HepG2 (cell line): ENCODE data around the gene KCNAB3. TPM values are rescaled to one million over a fixed set of nuclear protein-coding genes. Genes with fewer than 3 reads are reported as not detected.

ENCODE experiments used
- ATAC-seq: fragments of 200-7000 bp; cut with Tn5 transposase; 3 replicates; pipeline ENCODE4 v1.9.1; 2020; ENCODE audit warnings: mild to moderate bottlenecking, moderate library complexity
- BruUV-seq: library from RNA; stranded (reverse); fragments of 400-500 nt; replicated peaks from 2 replicates; lab custom pipeline; 2021; lab: Mats Ljungman, UMichigan
- CTCF ChIA-PET: fragments of 300-600 bp; formaldehyde crosslinking; extraction: SDS; loops from one replicate; lab custom pipeline; 2021; ENCODE audit warnings: low total read pairs, inconsistent platforms, low intra/inter-chr PET ratio; lab: Yijun Ruan, JAX
- POLR2A ChIA-PET: fragments of 350-600 bp; sonication (Branson Sonifier 250); formaldehyde crosslinking; loops from one replicate; lab custom pipeline; 2020; ENCODE audit warnings: antibody characterized with exemption, inconsistent platforms; lab: Yijun Ruan, JAX
- DNase-seq: peaks from one replicate; pipeline ENCODE4 v3.0.0-alpha.2; 2015; ENCODE audit warnings: low spot score
- FAIRE-seq: peaks from 3 replicates; lab custom pipeline; 2011; peaks lifted over from hg19 to GRCh38; lab: Jason Lieb, UNC
- H2AFZ ChIP-seq: one replicate; pipeline ENCODE4 v1.6.1; 2011; ENCODE audit warnings: low read length, inconsistent platforms
- H3K27ac ChIP-seq: fragments of 300-600 bp; 3 replicates; pipeline ENCODE4 v1.8.0; 2011; ENCODE audit warnings: mixed run types, mild to moderate bottlenecking, mixed read lengths, low read length, inconsistent platforms; ENCODE audit not compliant: insufficient read depth; ENCODE audit errors: extremely low read length
- H3K27me3 ChIP-seq, 2 experiments: fragments of 200-600 bp in 1 of 2; 2 replicates in 1 of 2; 3 replicates in 1 of 2; pipeline versions ENCODE4 v1.6.0 to v1.8.0; 2011; ENCODE audit warnings: low read length in 2 of 2, mild to moderate bottlenecking in 2 of 2, moderate library complexity in 2 of 2, inconsistent platforms in 1 of 2; ENCODE audit not compliant: insufficient read depth in 2 of 2, control insufficient read depth in 1 of 2
- H3K36me3 ChIP-seq, 2 experiments: fragments of 200-600 bp in 1 of 2; replicated peaks in 1 of 2; 2 replicates in 1 of 2; 3 replicates in 1 of 2; pipeline versions ENCODE4 v1.5.1 to v1.8.0; 2011; ENCODE audit warnings: low read length in 2 of 2, inconsistent platforms in 1 of 2; ENCODE audit not compliant: insufficient read depth in 2 of 2, control insufficient read depth in 1 of 2
- H3K4me1 ChIP-seq: 2 replicates; pipeline ENCODE4 v1.5.1; 2012; ENCODE audit warnings: low read length, inconsistent platforms; ENCODE audit not compliant: insufficient read depth
- H3K4me2 ChIP-seq: 2 replicates; pipeline ENCODE4 v1.6.0; 2011; ENCODE audit warnings: low read depth, low read length, inconsistent platforms
- H3K4me3 ChIP-seq, 3 experiments: fragments of 200-600 bp in 1 of 3; sonication (generic), shearing (Covaris generic) in 1 of 3; replicated peaks in 1 of 3; 2 replicates each; pipeline ENCODE4 v1.5.1; 2011 to 2016; ENCODE audit warnings: low read length in 3 of 3, inconsistent platforms in 2 of 3, low read depth in 2 of 3, mild to moderate bottlenecking in 2 of 3, control low read depth in 1 of 3, mixed read lengths in 1 of 3; ENCODE audit not compliant: insufficient read depth in 1 of 3
- H3K79me2 ChIP-seq: one replicate; pipeline ENCODE4 v1.6.1; 2011; ENCODE audit warnings: low read length, inconsistent platforms; ENCODE audit not compliant: insufficient read depth
- H3K9ac ChIP-seq: 2 replicates; pipeline ENCODE4 v1.6.0; 2011; ENCODE audit warnings: mild to moderate bottlenecking, low read depth, low read length, inconsistent platforms; ENCODE audit not compliant: insufficient read depth
- H3K9me3 ChIP-seq: 2 replicates; pipeline ENCODE4 v1.5.1; 2012; ENCODE audit warnings: mild to moderate bottlenecking, low read length
- H4K20me1 ChIP-seq: 2 replicates; pipeline ENCODE4 v1.6.0; 2011; ENCODE audit warnings: inconsistent platforms, mild to moderate bottlenecking, low read length, moderate library complexity; ENCODE audit not compliant: insufficient read depth
- CEBPG ChIP-seq: IDR thresholded peaks from 2 replicates; pipeline ENCODE4 v1.6.1; 2016
- CHD4 ChIP-seq: fragments of 200-600 bp; sonication (generic); IDR thresholded peaks from 2 replicates; pipeline ENCODE4 v1.7.0; 2017; ENCODE audit warnings: mild to moderate bottlenecking, low read length, borderline replicate concordance
- HNRNPK ChIP-seq: fragments of 200-400 bp; formaldehyde crosslinking; IDR thresholded peaks from 2 replicates; pipeline ENCODE4 v1.6.1; 2018; ENCODE audit warnings: low read length, low read depth, moderate library complexity, mild to moderate bottlenecking; ENCODE audit not compliant: poor library complexity, severe bottlenecking
- HOXD1 ChIP-seq: sonication (generic); formaldehyde crosslinking; IDR thresholded peaks from 2 replicates; pipeline ENCODE4 v1.5.0; 2020; ENCODE audit warnings: missing genetic modification reagents
- NFIC ChIP-seq: IDR thresholded peaks from 2 replicates; pipeline ENCODE4 v1.6.1; 2012; ENCODE audit warnings: mild to moderate bottlenecking, low read length, inconsistent platforms
- PTBP1 ChIP-seq: fragments of 200-400 bp; formaldehyde crosslinking; IDR thresholded peaks from 2 replicates; pipeline ENCODE4 v1.6.1; 2018; ENCODE audit warnings: low read length, low read depth; ENCODE audit not compliant: poor library complexity, severe bottlenecking
- SMAD3 ChIP-seq: sonication (generic); formaldehyde crosslinking; IDR thresholded peaks from 2 replicates; pipeline ENCODE4 v1.4.0; 2020; ENCODE audit warnings: missing genetic modification reagents
- SP1 ChIP-seq, 2 experiments: fragments of 450-650 bp in 1 of 2; sonication (generic) in 1 of 2; formaldehyde crosslinking in 1 of 2; IDR thresholded peaks; 2 replicates each; pipeline versions ENCODE4 v1.4.0 to v1.6.1; 2016 to 2020; ENCODE audit warnings: missing genetic modification reagents in 1 of 2
- STAT5B ChIP-seq: sonication (generic); formaldehyde crosslinking; IDR thresholded peaks from 2 replicates; pipeline ENCODE4 v1.4.0; 2020; ENCODE audit warnings: missing genetic modification reagents
- ZNF180 ChIP-seq: sonication (generic); formaldehyde crosslinking; IDR thresholded peaks from 2 replicates; pipeline ENCODE4 v1.4.0; 2020; ENCODE audit warnings: low read depth, missing genetic modification reagents, borderline replicate concordance
- ZNF430 ChIP-seq: sonication (generic); formaldehyde crosslinking; IDR thresholded peaks from 2 replicates; pipeline ENCODE4 v1.9.0; 2021; ENCODE audit warnings: mild to moderate bottlenecking, missing genetic modification reagents
- ZNF782 ChIP-seq: sonication (generic); formaldehyde crosslinking; IDR thresholded peaks from 2 replicates; pipeline ENCODE4 v1.4.0; 2020; ENCODE audit warnings: missing genetic modification reagents, mild to moderate bottlenecking, borderline replicate concordance
- WGBS: methylation state at CpG from one replicate; pipeline ENCODE4 v1.1.6; 2017; ENCODE audit warnings: low lambda C conversion rate; 5-methylcytosine and 5-hydroxymethylcytosine counted together
- in situ Hi-C: cut with HindIII; loops from 2 replicates; pipeline ENCODE4 v1.10.0; 2017; ENCODE audit warnings: low pct_unique_long_range_greater_than_20kb; ENCODE audit not compliant: extremely low pct_ligation_motif_present
- intact Hi-C: fragments of 100-400 bp; cut with micrococcal nuclease; formaldehyde crosslinking; loops from one replicate; pipeline ENCODE4 v1.10.0; 2022; ENCODE audit not compliant: unreplicated experiment
- polyA plus RNA-seq, 8 experiments: library from polyadenylated mRNA; depleted of rRNA in 3 of 8; stranded (reverse) in 7 of 8; unstranded in 1 of 8; fragments of >200 nt; fragmentation: Illumina TruSeq in 4 of 8; extraction: Trizol in 4 of 8; gene quantifications; 2 replicates each; pipeline versions ENCODE4 v1.2.1 to v1.2.3, GENCODE V29; 2011 to 2016; ENCODE audit warnings: low read depth in 4 of 8, missing spikeins in 1 of 8, mixed read lengths in 1 of 8; ENCODE audit not compliant: insufficient read depth in 1 of 8
- total RNA-seq, 5 experiments: library from RNA; depleted of rRNA; stranded (reverse); fragments of >200 nt; fragmentation: Illumina TruSeq; extraction: Trizol; gene quantifications; 2 replicates each; pipeline ENCODE4 v1.2.3, GENCODE V29; 2016; ENCODE audit warnings: low read depth in 1 of 5
- TF ChIP-seq, protein P1 (sequence below): sonication (generic); formaldehyde crosslinking; IDR thresholded peaks from 2 replicates; pipeline ENCODE4 v1.5.1; 2020; ENCODE audit warnings: missing genetic modification reagents, mild to moderate bottlenecking, borderline replicate concordance
- TF ChIP-seq, protein P2 (sequence below): sonication (generic); formaldehyde crosslinking; IDR thresholded peaks from 2 replicates; pipeline ENCODE4 v1.5.1; 2020; ENCODE audit warnings: missing genetic modification reagents, mild to moderate bottlenecking, borderline replicate concordance

KCNAB3 gene
- total and polyA plus RNA-seq, 2 of the 13 experiments (the other 11 are each of a cell fraction or from before 2014, with no cell fraction given) = 0.29 to 0.88 TPM

DNA sequence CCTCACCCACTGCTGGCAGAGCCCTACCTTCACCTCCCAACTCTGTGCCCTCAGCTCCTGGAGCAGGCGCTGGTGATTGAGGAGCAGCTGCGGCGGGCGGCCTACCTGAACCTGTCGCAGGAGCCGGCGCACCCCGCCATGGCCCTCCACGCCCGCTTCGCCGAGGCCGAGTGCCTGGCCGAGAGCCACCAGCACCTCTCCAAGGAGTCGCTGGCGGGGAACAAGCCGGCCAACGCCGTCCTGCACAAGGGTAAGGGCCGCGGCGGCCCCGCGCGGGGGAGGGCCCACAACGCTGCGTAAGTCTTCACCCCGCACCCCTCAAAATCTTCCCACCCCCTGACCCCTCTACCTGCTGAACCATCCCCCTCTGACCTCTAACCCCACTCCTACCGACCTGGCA is 20.6 kb downstream of the KCNAB3 start:
- Histone ChIP-seq H3K27ac (no peak overlapping the region), H3K27me3 (no peaks in the 10 kb centered on the region), H3K9ac (no peak overlapping the region), H3K79me2 (no peaks in the 10 kb centered on the region), H2AFZ (no peak overlapping the region), H4K20me1 (no peaks in the 10 kb centered on the region), H3K36me3 (no peaks in the 10 kb centered on the region; a peak in 1 of 5 replicates), H3K4me3 (no peak overlapping the region), H3K9me3 (no peaks in the 10 kb centered on the region), H3K4me2 (no peak overlapping the region), H3K4me1 (no peaks in the 10 kb centered on the region)
- FAIRE-seq = no peak
- POLR2A ChIA-PET = no interaction called here
- WGBS = 93% methylated on average over 21 of the region's 29 CpGs
- intact Hi-C loops = no loop called here
- DNase-seq = no peak
- ATAC-seq = no peak
- TF ChIP-seq HNRNPK (peak; percentile 57), SMAD3 (CRISPR knock-in tag) (no peak)
- TF ChIP-seq, protein P1, sequence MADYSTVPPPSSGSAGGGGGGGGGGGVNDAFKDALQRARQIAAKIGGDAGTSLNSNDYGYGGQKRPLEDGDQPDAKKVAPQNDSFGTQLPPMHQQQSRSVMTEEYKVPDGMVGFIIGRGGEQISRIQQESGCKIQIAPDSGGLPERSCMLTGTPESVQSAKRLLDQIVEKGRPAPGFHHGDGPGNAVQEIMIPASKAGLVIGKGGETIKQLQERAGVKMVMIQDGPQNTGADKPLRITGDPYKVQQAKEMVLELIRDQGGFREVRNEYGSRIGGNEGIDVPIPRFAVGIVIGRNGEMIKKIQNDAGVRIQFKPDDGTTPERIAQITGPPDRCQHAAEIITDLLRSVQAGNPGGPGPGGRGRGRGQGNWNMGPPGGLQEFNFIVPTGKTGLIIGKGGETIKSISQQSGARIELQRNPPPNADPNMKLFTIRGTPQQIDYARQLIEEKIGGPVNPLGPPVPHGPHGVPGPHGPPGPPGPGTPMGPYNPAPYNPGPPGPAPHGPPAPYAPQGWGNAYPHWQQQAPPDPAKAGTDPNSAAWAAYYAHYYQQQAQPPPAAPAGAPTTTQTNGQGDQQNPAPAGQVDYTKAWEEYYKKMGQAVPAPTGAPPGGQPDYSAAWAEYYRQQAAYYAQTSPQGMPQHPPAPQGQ (CRISPR knock-in tag) = no peak
- no TSS peak for BruUV-seq
- CTCF ChIA-PET = no interaction called here
- in situ Hi-C loops = no loop called here

DNA sequence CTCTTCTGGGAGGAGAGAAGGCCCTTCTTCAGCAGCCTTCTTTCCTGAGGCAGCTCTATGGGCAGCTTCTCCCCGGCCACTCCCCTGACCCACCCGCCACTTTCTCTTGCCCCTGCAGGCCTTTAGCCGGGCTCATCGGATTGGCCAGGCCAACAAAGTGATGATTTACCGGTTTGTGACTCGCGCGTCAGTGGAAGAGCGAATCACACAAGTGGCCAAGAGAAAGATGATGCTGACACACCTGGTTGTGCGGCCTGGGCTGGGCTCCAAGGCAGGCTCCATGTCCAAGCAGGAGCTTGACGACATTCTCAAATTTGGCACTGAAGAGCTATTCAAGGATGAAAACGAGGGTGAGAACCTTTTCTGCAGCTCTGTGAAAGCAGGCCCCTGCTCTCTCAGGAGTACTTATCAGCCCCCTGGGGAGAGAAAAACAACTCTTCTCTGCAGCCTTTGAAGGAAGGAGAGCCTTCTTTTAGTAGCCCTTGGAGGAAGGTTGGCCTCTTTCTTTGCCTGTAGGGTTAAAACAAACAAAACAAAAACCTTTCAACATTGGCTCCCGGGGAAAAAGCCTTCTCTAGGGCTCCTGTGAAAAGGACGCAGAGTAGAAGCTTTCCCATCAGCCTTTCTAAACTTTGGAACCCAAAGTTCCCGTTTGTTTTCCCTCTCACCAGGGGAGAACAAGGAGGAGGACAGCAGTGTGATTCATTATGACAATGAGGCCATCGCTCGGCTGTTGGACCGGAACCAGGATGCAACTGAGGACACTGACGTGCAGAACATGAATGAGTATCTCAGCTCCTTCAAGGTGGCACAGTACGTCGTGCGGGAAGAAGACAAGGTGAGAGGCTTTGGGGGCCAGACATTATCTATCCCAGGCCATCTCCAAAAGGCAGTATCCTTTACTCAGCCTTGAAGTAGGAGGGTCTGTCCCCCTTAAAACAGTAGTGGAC is 26.2 kb downstream of the KCNAB3 start:
- 86% methylated on average over 17 of the region's 22 CpGs for WGBS
- TF ChIP-seq ZNF180 (CRISPR knock-in tag) (no peak), CHD4 (no peak), ZNF782 (no peak), PTBP1 (no peak), ZNF430 (CRISPR knock-in tag) (no peak), STAT5B (CRISPR knock-in tag) (no peak), SP1 (IDR thresholded peaks at IDR 0.05) (no peak), SP1 (CRISPR knock-in tag; IDR thresholded peaks at IDR 0.05) (no peak), HOXD1 (CRISPR knock-in tag) (no peak), CEBPG (CRISPR knock-in tag) (no peak), NFIC (no peak)
- TF ChIP-seq, protein P2, sequence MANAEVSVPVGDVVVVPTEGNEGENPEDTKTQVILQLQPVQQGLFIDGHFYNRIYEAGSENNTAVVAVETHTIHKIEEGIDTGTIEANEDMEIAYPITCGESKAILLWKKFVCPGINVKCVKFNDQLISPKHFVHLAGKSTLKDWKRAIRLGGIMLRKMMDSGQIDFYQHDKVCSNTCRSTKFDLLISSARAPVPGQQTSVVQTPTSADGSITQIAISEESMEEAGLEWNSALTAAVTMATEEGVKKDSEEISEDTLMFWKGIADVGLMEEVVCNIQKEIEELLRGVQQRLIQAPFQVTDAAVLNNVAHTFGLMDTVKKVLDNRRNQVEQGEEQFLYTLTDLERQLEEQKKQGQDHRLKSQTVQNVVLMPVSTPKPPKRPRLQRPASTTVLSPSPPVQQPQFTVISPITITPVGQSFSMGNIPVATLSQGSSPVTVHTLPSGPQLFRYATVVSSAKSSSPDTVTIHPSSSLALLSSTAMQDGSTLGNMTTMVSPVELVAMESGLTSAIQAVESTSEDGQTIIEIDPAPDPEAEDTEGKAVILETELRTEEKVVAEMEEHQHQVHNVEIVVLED = no peak

More for the DNA sequence above, 26.2 kb downstream of the KCNAB3 start:
- H3K4me3 ChIP-seq = no peak overlapping the region
- H3K79me2 ChIP-seq = no peaks in the 10 kb centered on the region
- H2AFZ ChIP-seq = no peak overlapping the region
- H3K36me3 ChIP-seq = no peaks in the 10 kb centered on the region; a peak in 2 of 5 replicates
- H4K20me1 ChIP-seq = no peaks in the 10 kb centered on the region
- no peak overlapping the region for H3K4me2 ChIP-seq
- in situ Hi-C loops = no loop called here
- DNase-seq = no peak
- H3K27ac ChIP-seq = no peak overlapping the region
- BruUV-seq = no TSS peak
- H3K9me3 ChIP-seq = no peaks in the 10 kb centered on the region
- no peak overlapping the region for H3K9ac ChIP-seq
- H3K27me3 ChIP-seq = no peaks in the 10 kb centered on the region
- intact Hi-C loops = no loop called here
- POLR2A ChIA-PET = interaction anchor here (1.1 kb wide), 1 partner anchor 28 kb away, joined by 3 read pairs; the partner anchor contains the start of gene TRAPPC1
- CTCF ChIA-PET = no interaction called here
- H3K4me1 ChIP-seq = no peaks in the 10 kb centered on the region
- ATAC-seq = no peak
- no peak for FAIRE-seq
